ENCODE measurements around the gene ZIC1. TPM values are rescaled to one million over a fixed set of nuclear protein-coding genes. Genes with fewer than 3 reads are reported as not detected.

ZIC1 gene
- total and polyA plus RNA-seq, 2 experiments from 2014 or later = 0.21 to 0.95 TPM

- TF ChIP-seq ZNF462 (CRISPR knock-in tag; IDR thresholded peaks at IDR 0.05) (no peak), POLR2AphosphoS5 (IDR thresholded peaks at IDR 0.05; ENCODE audit: low read depth) (no peak), NANOG (IDR thresholded peaks at IDR 0.05; ENCODE audit: borderline replicate concordance) (no peak), STAT1 (IDR thresholded peaks at IDR 0.05; ENCODE audit: unreplicated experiment) (no peak), ZNF331 (CRISPR knock-in tag; IDR thresholded peaks at IDR 0.05; ENCODE audit: low read depth) (no peak), EZH2phosphoT487 (IDR thresholded peaks at IDR 0.05; ENCODE audit: unreplicated experiment) (no peak), ZNF114 (CRISPR knock-in tag; IDR thresholded peaks at IDR 0.05) (no peak)
- TF ChIP-seq, protein P1, sequence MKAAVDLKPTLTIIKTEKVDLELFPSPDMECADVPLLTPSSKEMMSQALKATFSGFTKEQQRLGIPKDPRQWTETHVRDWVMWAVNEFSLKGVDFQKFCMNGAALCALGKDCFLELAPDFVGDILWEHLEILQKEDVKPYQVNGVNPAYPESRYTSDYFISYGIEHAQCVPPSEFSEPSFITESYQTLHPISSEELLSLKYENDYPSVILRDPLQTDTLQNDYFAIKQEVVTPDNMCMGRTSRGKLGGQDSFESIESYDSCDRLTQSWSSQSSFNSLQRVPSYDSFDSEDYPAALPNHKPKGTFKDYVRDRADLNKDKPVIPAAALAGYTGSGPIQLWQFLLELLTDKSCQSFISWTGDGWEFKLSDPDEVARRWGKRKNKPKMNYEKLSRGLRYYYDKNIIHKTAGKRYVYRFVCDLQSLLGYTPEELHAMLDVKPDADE (IDR thresholded peaks at IDR 0.05) = no peak
Measured at GRCh38 chr3:147367676-147368075, 41.5 kb upstream of the ZIC1 start (continued).

GRCh38 chr3:147368151-147368550 is 41.0 kb upstream of the ZIC1 start:
- H3K4me2 ChIP-seq = peak overlapping the region; percentile 62
- peaks cover 89% of the 10 kb centered on the region for H3K27me3 Mint-ChIP-seq (ENCODE audit: insufficient read depth, low read depth, poor library complexity)

More at GRCh38 chr3:147368151-147368550, 41.0 kb upstream of the ZIC1 start:
- Histone ChIP-seq H3K36me3 (ENCODE audit: insufficient read depth) (no peaks in the 10 kb centered on the region), H2AFZ (no peak overlapping the region), H3K27ac (ENCODE audit: low read depth) (no peak overlapping the region), H3K4me1 (ENCODE audit: insufficient read depth) (peaks cover 63% of the 10 kb centered on the region), H3K79me2 (replicated peaks; ENCODE audit: insufficient read depth) (no peaks in the 10 kb centered on the region), H4K20me1 (replicated peaks; ENCODE audit: insufficient read depth) (0 out of 2 replicates have a peak, but pooled peaks cover 4% of the 10 kb centered on the region), H3K27me3 (ENCODE audit: insufficient read depth) (peaks cover 99% of the 10 kb centered on the region), H3F3A (replicated peaks; ENCODE audit: low read depth) (peaks cover 21% of the 10 kb centered on the region), H3K9me2 (ENCODE audit: insufficient read depth) (no peaks in the 10 kb centered on the region), H3K4me3 (no peak overlapping the region)
- H3K27ac Mint-ChIP-seq = no peak overlapping the region
- no peaks in the 10 kb centered on the region for H3K36me3 Mint-ChIP-seq (ENCODE audit: low read depth)
- DNase-seq (ENCODE audit: low spot score) (no peak), ATAC-seq (no peak)
- H3K9me3 Mint-ChIP-seq = peaks cover 6% of the 10 kb centered on the region
- H3K4me3 Mint-ChIP-seq = no peak overlapping the region
- H3K4me1 Mint-ChIP-seq = peaks cover 51% of the 10 kb centered on the region
- TF ChIP-seq ZNF114 (CRISPR knock-in tag; IDR thresholded peaks at IDR 0.05) (no peak), EZH2 (IDR thresholded peaks at IDR 0.05; ENCODE audit: low read depth, unreplicated experiment) (no peak), NANOG (IDR thresholded peaks at IDR 0.05; ENCODE audit: borderline replicate concordance) (no peak), JUNB (IDR thresholded peaks at IDR 0.05; ENCODE audit: unreplicated experiment) (no peak), REST (IDR thresholded peaks at IDR 0.05; ENCODE audit: unreplicated experiment) (no peak), POLR2AphosphoS5 (IDR thresholded peaks at IDR 0.05; ENCODE audit: low read depth) (no peak), ZNF331 (CRISPR knock-in tag; IDR thresholded peaks at IDR 0.05; ENCODE audit: low read depth) (no peak)
- TF ChIP-seq, protein P2, sequence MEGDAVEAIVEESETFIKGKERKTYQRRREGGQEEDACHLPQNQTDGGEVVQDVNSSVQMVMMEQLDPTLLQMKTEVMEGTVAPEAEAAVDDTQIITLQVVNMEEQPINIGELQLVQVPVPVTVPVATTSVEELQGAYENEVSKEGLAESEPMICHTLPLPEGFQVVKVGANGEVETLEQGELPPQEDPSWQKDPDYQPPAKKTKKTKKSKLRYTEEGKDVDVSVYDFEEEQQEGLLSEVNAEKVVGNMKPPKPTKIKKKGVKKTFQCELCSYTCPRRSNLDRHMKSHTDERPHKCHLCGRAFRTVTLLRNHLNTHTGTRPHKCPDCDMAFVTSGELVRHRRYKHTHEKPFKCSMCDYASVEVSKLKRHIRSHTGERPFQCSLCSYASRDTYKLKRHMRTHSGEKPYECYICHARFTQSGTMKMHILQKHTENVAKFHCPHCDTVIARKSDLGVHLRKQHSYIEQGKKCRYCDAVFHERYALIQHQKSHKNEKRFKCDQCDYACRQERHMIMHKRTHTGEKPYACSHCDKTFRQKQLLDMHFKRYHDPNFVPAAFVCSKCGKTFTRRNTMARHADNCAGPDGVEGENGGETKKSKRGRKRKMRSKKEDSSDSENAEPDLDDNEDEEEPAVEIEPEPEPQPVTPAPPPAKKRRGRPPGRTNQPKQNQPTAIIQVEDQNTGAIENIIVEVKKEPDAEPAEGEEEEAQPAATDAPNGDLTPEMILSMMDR (conservative IDR thresholded peaks at IDR 0.05; ENCODE audit: low read depth in 2 of 2) = no peak
